Hepatic stellate cell (primary cell): ENCODE data around the gene SNRPA.
"Not testable (repeated sequence)": the region's sequence is repeated elsewhere in the genome, so short reads cannot be mapped to it uniquely, and the experiment has no call there.

Source experiments
- DNase-seq: peaks from one replicate; pipeline ENCODE4 v3.0.0; 2011; ENCODE audit warnings: low spot score

The SNRPA gene

GRCh38 chr19:40721936-40722661 lies 28.9 kb upstream of the SNRPA start:
- DNase-seq = no peak

- DNase-seq = no peak
Measured at GRCh38 chr19:40723661-40724254, 27.2 kb upstream of the SNRPA start.

GRCh38 chr19:40724315-40724714 lies 26.7 kb upstream of the SNRPA start:
- DNase-seq = no peak

DNA sequence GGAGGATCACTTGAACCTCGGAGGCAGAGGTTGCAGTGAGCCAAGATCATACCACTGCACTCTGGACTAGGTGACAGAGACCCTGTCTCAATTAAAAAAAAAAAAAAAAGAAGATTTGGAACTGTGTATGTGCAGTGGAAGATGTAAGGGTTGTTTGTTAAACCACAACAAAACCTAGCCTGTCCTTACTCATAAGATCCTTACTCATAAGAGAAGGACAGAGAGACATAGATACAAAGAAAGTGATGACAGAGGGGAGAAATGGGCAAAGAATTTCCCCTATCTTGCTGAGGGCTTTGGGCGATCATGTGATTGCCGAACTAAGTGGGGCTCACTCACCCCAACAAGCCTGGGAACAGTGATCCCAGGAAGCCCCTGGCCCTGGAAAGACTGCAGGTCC lies 26.1 kb upstream of the SNRPA start:
- DNase-seq = no peak

DNA sequence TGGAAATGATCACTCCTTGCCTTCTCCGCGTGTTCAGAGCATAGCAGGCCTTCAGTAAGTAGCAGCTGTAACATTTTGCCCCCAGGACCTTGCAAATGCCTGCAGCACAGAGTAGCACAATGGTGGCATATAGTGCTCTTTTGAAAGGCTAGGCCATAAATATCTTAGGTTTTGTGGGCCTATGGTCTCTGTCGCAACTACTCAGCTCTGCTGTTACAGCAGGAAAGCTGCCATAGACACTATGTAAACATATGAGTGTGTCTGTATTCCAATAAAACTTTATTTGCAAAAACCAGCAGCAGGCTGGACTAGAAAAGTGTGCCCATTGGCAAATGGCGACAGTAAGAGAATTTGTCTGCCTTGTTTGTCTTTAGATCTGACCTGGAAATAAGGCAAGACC lies 24.7 kb upstream of the SNRPA start:
- no peak for DNase-seq

- DNase-seq = not testable (repeated sequence)
Measured at GRCh38 chr19:40730065-40730464, 20.9 kb upstream of the SNRPA start.

- not testable (repeated sequence) for DNase-seq
Measured at GRCh38 chr19:40732304-40732703, 18.7 kb upstream of the SNRPA start.

DNA sequence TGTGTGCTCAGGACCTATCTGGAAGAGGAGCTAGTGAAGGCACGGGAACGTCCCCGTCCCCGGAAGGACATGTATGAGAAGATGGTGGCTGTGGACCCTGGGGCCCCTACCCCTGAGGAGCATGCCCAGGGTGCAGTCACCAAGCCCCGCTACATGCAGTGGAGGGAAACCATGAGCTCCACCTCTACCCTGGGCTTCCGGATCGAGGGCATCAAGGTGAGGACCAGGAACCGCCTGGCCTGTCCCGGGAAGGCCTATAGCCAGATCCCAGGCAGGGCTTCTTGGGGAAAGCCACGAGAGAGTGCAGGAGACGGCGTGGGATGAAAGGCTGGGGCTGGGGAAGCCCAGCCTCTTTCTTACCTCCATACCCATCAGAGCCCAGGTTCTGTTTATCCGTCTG lies 17.9 kb upstream of the SNRPA start:
- DNase-seq = no peak

DNA sequence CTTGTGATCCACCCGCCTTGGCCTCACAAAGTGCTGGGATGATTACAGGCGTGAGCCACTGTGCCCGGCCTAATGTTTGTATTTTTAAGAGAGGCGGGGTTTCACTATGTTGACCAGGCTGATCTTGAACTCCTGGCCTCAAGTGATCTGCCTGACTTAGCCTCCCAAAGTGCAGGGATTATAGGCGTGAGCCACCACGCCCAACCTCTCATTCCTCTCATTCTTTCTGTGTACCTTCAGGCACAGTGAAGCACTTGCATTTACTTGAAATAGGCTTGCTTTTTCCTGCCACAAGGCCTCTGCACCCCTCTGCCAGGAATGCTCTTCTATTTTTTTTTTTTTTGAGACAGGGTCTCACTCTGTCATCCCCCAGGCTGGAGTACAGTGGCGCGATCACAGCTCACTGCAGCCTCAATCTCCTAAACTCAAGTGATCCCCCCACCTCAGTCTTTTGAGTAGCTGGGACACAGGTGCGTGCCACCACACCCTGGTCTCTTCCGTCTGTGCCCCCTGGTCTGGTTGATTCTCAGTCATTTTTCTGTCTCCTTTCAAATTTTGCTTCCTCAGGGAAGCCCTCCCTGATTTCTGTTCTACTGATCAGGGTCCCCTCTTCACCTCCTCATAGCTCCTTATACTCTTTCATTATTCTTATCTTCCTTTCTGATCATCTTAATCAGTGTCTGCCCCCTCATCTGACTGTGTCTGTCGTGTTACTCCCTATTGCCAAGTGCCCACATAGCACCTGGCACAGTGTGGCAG lies 15.8 kb upstream of the SNRPA start:
- no peak for DNase-seq

DNA sequence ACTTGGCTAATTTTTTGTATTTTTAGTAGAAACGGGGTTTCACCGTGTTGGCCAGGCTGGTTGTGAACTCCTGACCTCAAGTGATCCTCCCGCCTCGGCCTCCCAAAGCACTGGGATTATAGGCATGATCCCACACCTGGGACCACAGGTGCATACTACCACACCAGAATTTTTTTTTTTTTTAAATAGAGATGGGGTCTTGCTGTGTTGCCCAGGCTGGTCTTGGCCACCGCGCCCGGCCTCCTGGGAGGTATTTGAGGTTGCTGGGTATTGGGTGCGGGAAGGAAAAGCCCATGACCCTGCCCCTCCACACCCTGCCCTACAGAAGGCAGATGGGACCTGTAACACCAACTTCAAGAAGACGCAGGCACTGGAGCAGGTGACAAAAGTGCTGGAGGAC lies 14.3 kb upstream of the SNRPA start:
- DNase-seq = no peak

GRCh38 chr19:40737102-40737644 lies 13.8 kb upstream of the SNRPA start:
- no peak for DNase-seq

DNA sequence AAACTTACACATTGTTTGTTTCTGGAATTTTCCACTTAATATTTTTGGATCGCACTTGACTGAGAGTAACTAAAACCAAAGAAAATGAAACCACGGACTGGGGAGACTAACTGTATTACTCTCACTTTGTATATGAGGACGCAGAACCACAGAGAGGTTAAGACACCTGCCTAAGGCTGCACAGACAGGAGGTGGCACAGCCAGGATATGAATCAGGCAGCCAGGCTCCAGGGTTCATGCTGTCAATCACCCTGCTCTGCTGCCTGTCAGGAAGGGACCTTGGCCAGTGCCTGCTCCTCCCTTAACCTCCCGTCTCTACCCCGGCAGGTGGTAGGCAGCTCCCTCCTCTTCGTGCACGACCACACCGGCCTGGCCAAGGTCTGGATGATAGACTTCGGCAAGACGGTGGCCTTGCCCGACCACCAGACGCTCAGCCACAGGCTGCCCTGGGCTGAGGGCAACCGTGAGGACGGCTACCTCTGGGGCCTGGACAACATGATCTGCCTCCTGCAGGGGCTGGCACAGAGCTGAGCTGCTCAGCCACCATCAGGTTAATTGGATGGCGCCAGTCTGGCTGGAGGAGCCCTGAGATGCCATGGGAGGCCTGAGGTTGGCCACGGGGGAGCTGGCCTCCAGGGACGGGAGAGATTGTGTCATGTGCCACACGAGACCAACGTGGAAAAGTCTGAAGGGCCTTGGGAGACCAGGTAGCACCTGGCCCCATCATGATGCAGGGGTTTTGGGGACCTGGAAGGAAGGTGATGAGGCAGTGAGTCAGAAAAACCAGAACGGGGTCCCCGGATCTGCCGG lies 11.8 kb upstream of the SNRPA start:
- DNase-seq = no peak

- DNase-seq = no peak
Measured at GRCh38 chr19:40739871-40740703, 10.9 kb upstream of the SNRPA start.

- DNase-seq = no peak
Measured at GRCh38 chr19:40740747-40741146, 10.3 kb upstream of the SNRPA start.

DNA sequence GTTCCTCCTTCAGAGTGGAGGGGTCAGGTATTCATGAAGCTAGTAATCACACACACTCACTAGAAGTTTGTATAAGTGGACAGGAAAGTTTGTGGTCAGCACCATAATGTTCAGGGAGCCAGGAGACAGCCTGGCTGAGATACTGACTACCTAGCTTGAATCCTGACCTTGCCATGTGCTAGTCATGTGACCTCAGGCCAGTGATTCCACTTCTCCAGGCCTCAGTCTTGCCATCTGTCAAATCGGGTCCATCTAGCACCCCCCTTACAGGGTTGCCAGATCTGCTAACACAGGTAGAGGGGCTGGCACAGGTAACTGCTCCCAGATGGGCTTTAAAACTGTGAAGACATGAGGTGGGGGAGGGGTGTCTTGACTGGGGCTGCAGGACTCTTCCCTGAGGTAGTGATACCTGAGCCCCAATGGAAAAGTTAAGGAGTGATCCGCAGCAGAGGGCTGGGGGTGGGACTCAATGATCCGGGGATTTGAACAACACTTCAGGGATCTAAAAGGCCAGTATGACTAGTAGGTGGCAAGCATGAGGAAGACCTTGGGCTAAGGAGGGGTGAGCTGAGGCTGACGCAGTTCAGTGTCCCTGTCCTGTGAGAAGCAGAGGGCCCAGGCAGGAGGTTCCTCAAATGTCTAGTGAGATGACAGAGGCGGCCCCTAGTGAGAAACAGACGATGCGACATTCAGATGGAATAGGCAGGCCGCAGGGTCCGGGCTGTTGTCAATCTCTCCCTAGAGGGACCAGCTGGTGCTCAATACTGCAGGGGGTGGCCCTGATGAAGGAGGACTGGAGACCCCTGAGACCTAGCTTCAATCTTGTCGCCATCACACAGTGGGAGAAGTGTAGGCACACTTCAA lies 9.2 kb upstream of the SNRPA start:
- DNase-seq = no peak

GRCh38 chr19:40742477-40742876 lies 8.5 kb upstream of the SNRPA start:
- no peak for DNase-seq

DNA sequence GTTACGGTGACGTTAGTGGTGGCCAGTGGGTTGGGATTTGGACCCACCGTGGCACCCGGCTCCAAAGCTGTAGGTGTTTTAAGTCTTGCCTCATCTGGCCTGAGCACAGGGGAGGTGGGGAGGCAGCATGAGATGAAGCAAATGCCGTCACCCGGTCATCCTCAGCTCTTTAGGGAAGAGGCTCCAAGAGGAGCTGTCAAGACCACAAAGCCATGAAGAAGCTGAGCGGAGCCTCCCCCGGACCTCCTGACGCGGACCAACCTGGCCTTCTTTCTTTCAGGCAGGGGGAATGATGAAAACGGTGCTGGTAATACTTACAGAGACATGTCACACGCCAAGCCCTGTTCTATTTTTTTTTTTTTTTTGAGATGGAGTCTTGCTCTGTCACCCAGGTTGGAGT lies 8.1 kb upstream of the SNRPA start:
- no peak for DNase-seq

GRCh38 chr19:40743926-40744325 lies 7.1 kb upstream of the SNRPA start:
- no peak for DNase-seq

DNA sequence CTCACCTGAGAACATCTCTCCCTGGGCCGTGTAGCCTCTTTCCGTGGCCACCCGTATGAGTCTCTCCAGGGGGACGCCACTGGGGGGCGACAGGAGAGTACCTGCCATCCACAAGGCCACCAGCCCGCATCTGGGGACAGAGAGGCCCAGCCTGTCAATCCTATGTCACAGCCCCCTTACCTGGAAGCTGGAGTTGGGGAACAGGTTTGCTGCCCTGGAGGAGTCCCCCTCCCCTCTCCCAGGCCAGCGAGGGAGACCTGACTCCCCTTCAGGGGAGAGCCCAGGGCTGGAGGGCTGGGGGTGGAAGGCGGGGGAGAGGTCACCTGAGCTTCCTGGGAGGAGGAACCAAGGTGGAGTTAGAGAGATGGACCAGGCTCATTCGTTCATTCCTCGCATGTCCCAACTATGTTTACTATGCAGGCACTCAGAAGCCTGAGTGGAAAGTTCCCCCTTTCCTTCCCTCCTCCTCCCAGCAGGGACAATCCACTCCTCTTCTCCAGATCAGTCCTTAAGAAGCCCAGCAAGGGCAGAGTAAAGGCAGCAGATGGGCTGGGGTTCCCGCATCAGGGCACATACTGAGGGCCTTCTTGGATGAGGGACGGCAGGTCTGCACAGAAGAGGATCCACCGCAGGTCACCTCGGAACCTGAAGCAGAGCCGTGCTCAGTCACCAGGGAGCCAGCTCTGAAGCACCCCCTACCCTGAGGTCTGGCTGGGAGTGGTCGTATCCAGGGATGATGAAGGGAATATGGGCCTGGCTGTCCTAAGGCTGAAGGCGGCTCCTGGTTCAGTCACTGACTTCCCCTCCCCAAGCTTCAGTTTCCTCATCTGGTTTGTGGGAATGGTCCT lies 6.2 kb upstream of the SNRPA start:
- DNase-seq = peak; percentile 34
